HG03095 (cell line): Measurements from ENCODE around the gene ADGRV1.
"Not testable (repeated sequence)": the region's sequence is repeated elsewhere in the genome, so short reads cannot be mapped to it uniquely, and the experiment has no call there.

ENCODE experiments used
- ATAC-seq: cut with Tn5 transposase; IDR thresholded peaks from one replicate; pipeline ENCODE4 v1.9.1; 2021; ENCODE audit warnings: moderate library complexity; ENCODE audit not compliant: unreplicated experiment

Gene ADGRV1

DNA sequence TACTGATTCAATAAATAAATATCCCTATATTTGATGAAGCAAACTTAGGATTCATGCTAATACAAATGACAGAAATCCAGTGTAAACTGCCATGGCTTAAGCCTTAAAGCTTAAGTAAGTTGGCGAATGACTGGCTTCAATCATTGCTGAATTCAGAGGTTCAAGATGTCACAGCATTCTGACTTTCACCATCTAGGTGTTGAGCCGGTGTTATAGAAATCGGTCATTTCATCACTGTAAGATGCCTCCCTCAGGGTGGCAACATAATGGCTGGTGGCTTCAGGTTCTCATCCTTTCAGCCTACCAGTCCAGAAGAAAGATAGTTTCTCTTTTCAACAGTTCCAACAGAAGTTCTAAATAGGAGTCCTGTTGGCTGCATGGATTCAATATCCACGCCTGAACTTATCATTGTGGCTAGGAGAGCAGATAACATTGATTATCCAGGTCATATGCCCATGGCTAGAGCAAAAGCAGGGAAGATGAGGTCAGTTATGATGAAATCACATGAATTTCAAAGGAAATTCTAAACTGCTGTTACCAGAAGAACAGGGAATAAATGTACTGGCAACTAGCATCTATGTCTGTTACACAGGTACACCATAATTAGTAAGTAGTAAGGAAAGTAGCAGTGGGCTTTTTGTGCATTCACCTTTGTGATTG, 460.2 kb downstream of the ADGRV1 start:
- no peak for ATAC-seq

DNA sequence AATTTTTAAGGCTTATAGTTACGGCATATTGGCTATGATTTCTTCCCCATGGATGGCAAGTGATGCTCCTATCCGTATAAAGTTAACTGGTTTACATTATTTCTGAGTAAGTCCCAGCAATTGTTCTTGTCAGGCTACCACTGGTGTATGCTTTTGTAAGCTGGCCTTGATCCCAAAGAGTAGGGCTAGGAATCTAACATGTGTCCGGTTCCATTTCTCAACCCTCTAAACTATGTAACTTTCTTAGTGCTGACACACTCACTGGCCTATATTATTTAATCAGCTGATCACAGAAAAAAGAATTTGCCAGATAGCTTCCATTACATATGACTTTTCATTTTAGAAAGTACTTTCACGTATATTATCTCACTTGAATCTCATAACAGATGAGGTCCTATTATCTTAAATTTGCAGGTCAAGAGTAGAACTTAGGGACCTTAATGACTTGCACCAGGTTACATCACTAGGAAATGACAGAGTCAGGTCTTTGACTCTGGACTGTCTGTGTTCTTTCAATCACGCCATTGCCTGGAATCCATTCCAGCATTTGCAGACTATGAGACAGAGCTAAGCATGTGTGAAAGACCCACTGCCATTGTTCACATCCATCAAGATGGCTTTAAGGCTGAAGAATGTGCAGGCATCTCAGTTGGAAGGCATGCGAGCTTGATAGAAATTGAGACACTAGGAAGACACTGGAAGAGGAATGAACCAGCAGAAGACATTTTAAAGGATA, 461.6 kb downstream of the ADGRV1 start:
- ATAC-seq: no peak

GRCh38 chr5:91022518-91022917, 463.9 kb downstream of the ADGRV1 start:
- no peak for ATAC-seq

- no peak for ATAC-seq
Measured at GRCh38 chr5:91024206-91024605, 465.6 kb downstream of the ADGRV1 start.

GRCh38 chr5:91024727-91025126, 466.1 kb downstream of the ADGRV1 start:
- ATAC-seq: no peak

- ATAC-seq: no peak
Measured at GRCh38 chr5:91025449-91025848, 466.9 kb downstream of the ADGRV1 start.

- ATAC-seq: no peak
Measured at GRCh38 chr5:91025956-91026355, 467.4 kb downstream of the ADGRV1 start.

- ATAC-seq: no peak
Measured at GRCh38 chr5:91026466-91026865, 467.9 kb downstream of the ADGRV1 start.

DNA sequence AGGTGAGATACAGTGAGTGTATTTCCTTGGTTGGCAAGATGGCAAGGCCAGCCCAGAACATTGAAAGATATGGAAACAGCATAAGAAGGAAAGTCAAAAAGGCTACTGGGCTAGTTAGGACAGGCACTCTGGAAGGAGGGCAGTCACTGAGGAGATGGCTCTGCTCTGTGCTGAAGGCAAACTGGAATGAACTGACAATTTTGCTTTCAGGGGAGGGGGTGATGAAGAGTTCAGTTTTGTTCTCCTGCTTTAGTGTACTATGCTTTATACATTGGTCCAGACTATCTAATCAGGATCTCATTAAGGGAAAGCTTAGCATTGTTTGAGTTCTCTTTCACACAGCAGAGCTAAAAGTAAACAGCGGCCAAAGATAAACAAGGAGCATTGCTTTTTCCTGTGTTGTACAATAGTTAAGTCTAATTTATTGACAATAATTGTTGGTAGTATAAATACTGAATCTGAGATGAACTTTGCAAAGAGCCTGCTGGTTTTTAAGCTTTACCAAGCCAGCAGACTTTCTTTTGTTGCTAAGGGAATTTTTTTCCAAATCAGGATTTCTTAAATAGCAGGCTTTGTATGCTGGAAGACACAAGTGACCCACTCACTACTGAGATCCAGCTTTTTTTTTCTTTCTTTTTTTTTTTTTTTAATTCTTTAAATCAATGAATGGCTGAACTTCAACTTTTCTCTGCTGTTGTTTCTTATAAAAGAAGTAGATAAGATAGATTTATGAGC, 469.0 kb downstream of the ADGRV1 start:
- no peak for ATAC-seq

- no peak for ATAC-seq
Measured at GRCh38 chr5:91028499-91028956, 469.9 kb downstream of the ADGRV1 start.

DNA sequence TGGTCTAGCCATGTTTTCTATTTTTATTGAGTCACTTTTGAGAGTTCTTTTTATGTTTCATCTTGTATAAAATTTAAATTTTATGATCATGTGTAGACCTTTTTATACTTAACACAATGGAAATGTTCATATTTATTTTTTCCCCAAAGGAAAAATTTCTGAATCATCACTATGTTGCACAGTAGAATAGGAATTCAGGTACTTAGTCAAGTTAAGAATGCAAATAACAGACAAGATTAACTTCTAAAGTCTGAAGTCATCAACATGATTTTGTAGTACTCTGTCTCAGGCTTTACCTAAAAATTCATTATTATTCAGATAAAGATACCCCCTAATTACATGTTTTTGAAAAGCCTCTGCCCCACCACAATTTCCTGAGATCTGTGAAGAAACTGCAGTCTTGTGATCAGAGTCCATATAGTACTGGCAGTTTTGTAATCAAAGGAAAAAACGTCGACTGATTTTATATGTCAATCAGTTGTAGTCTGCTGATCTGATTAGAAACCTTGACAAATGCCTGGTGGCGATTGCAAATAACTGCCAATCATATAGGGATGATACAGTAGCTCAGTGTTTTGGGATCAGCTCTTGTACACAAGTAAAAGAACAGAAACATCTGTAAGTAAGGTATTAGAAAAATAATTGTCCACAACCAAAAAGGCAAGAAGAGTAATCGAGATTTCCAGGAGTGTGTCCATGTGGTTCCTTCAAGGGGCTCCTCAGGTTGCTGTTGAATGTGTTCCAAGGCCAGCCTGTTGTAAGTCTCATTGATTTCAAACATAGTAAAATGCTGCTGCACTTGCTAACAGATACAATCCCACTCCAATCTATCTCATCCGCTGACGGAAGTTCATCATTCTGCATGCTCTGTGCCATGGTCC, 472.2 kb downstream of the ADGRV1 start:
- no peak for ATAC-seq

DNA sequence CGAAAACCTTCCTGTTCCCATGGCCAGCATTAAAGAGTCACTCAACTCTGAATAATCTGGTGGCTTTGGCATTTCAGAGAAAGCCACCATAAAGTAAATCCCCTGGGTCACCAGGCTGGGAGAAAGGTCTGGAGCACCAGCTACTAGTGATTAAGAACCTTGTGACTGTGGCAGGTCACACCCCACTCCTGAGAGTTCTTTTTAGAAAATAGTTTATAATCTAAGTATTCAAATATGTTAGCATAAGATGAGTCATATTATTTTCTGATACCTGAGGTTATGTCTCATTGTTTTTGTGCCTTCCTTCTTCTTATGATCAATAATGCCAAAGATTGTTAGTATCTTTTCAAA, 472.8 kb downstream of the ADGRV1 start:
- no peak for ATAC-seq

GRCh38 chr5:91032125-91032524, 473.5 kb downstream of the ADGRV1 start:
- ATAC-seq: no peak

GRCh38 chr5:91033370-91033769, 474.8 kb downstream of the ADGRV1 start:
- no peak for ATAC-seq

GRCh38 chr5:91038180-91038808, 479.7 kb downstream of the ADGRV1 start:
- no peak for ATAC-seq

GRCh38 chr5:91041132-91041531, 482.5 kb downstream of the ADGRV1 start:
- not testable (repeated sequence) for ATAC-seq

- no peak for ATAC-seq
Measured at GRCh38 chr5:91042247-91042935, 483.8 kb downstream of the ADGRV1 start.

DNA sequence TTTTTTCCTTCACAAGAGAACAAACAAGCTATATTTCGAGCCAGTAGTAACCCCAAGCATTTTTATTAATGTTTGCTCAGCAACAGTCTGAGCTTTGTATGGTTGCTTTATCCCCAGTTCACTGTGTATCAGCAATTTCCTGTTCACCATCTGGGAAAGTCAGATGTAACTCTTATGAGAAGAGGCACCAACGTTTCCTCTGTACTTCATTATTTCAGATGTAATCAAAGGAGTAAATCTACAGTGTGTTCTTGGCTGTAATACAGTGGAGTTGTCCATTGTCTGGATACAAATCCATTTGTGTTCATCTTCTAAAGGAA, 484.3 kb downstream of the ADGRV1 start:
- no peak for ATAC-seq

DNA sequence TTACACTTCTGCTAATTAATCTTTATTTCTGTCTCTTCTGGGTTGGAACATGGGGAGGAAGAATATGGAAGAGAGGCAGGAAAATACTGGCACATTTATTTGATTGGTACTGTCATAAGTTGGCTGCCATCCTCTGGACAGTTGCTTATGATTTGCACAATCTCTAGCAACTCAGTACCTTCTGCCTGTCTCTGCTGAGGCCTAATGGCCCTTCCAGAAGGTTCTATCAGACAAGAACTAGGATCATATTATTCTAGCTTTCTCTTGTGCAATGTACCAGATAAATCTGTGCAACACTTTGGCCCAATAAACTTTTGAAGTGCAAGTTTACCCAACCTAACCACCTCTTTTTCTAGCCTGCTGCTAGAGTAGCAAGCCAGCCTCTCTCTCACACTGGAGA, 489.5 kb downstream of the ADGRV1 start:
- no peak for ATAC-seq

DNA sequence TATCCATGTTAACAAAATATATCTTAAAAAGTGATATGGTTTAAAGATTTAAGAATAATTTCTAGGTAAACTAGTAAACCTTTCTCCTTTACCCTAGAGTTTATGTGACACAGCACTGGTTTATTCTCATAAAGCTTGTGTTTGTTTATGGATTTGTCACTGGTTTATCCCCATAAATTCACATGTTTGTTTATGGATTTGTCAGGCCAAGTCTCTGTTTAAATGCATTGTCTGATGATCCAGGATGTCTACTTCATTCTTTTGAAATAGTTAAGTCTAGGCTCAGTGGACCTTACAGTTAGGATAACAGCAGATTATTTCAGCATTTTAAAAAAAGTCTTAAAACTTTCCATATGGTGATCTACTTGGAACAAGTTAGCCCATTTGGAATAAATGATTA, 490.5 kb downstream of the ADGRV1 start:
- ATAC-seq: no peak
